NCI-H2227 (cell line): ENCODE measurements around the gene RFK.

Experiments
- DNase-seq: peaks from one replicate; lab custom pipeline; 2025; ENCODE audit not compliant: unreplicated experiment; lab: John Stamatoyannopoulos, UW

Gene RFK

DNA sequence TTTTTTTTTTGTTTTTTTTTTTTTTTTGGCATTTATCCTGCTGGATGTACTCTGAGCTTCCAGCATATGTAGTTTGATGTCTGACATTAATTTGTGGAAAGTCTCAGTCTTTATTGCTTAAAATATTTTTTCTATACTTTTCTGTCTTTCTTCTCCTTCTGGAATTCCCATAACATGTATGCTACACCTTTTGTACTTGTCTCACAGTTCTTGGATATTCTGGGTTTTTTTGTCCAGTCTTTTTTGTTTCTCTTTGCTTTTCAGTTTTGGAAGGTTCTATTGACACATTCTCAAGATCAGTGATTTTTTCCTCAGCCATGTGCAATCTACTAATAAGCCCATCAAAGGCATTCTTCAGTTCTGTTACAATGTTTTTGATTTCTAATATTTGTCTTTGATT lies 19.4 kb upstream of the RFK start:
- DNase-seq, result no peak

DNA sequence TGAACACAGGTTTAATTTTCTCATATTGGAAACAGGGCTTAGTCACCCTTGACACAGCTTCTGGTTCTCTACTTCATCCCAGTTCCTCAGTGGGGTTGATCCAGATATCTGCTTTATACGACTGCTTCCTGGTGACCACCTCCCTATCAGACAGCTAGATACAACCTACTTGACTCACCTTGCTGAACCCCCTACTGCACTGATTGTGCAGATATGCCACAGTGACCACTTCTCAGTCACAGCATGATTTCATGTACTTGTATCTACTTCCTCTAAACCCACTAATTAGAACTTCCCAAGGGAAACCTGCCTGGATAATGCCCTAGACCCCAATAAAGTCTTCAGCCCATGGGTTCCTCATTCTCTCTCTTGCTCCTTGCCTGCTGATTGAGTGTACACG lies 18.4 kb upstream of the RFK start:
- no peak for DNase-seq

DNA sequence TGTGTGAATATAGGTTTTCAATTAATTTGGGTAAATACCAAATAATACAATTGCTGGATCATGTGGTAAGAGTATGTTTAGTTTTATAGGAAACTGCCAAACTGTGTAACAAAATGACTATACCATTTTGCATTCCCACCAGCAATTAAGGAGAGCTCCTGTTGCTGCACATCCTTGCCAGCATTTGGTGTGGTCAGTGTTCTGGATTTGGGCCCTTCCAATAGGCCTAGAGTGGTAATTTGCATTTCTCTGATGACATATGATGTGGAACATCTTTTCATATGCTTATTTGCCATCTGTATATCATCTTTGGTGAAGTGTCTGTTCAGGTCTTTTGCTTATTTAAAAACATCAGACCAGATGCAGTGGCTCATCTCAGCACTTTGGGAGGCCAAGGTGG lies 11.6 kb upstream of the RFK start:
- no peak for DNase-seq

DNA sequence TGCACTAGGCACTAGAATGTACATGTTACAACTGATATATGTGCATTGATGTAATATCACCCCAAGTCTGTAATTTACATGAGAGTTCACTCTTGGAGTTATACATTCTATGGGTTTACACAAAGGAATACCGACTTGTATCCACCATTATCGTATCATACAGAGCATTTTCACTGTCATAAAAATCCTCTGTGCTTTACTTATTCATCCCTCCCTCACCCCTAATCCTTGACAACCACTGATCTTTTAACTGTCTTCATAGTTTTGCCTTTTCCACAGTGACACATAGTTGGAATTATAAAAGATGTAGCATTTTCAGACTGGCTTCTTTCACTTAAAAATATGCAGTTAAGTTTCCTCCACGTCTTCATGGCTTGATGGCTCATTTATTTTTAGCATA lies 11.1 kb upstream of the RFK start:
- DNase-seq, result no peak

DNA sequence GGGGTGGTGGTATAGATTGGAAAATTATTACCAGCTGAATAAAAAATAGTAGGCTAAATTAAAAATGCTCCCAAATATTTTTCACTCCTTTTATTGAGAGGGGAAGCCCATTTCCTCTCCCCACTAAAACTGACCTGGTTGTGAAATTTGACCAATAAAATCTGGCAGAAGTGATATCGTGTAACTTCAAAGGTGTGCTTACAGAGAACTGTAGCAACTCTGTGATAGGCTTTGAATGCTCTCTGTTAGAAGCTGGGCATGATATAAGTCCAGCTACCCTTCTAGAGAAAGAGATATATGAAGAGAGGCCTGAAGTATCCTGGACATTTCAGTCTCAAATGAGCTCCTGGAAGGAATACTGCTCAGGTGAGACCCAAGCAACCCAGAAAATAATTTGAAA lies 10.2 kb upstream of the RFK start:
- DNase-seq, result no peak

DNA sequence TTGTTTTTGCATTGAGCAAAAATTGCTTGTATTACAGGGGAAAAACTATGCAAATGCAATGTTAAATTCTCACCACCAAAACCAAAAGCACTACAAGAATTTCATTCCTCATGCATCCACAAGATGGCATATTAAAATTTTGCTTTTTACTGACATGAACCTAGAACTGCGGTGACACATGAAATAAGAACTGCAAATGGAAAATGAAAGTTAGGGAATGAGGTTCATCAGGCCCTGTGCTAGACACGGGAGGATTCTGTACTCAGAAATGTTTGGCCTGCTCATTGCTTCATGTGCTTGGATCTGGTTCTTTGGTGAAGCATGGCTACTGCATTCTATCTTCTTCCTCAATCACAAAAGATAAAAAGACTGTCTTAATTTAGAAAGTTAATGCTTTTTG lies 9.1 kb upstream of the RFK start:
- DNase-seq, result peak; percentile 27

DNA sequence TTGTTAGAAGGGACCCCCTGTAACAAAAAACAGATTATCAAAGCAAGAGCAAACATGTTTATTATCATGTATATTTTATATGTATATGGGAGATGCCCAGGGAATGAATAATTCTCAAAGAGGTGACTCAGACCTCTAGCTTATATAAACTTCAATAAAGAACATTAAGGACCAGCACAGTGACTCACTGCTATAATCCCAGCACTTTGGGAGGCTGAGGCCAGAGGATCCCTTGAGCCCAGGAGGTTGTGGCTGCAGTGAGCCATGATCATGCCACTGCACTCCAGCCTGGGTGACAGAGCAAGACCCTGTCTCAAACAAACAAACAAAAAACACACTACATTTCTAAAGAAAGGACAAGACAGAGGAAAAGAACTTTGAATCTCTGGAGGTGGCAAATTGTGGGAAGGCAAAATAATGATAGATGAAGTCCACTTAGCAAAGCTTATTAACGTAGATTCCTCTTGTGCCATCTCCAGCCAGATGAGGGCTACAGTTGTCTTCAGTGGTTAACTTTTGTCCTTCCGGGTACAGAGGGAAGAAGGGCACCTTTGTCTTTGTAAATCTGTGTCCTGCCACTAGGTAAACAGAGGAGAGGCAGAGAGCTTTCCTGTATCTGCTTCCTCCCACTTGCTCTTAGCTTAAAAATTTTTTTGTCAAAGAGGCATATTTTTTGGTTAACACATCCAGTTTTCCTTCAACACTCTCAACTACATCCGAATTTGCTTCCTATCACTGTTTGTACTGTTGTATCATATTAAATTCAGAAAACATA lies 7.5 kb upstream of the RFK start:
- no peak for DNase-seq

DNA sequence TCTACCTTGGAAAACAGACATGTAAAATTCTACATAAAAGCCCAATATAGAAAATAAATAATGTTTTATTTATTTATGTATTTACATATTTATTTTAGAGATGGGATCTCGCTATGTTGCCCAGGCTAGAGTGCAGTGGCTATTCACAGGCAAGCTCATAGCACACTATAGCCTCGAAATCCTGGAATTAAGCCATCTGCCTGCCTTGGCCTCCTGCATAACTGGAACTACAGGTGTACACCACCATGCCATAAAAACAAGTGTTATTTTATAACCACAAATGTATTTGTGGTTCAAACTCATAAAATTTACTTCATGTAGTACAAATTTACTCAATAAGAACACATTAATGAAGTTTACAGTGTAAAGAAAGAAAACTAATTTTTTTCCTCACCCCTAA lies 7.0 kb upstream of the RFK start:
- no peak for DNase-seq

DNA sequence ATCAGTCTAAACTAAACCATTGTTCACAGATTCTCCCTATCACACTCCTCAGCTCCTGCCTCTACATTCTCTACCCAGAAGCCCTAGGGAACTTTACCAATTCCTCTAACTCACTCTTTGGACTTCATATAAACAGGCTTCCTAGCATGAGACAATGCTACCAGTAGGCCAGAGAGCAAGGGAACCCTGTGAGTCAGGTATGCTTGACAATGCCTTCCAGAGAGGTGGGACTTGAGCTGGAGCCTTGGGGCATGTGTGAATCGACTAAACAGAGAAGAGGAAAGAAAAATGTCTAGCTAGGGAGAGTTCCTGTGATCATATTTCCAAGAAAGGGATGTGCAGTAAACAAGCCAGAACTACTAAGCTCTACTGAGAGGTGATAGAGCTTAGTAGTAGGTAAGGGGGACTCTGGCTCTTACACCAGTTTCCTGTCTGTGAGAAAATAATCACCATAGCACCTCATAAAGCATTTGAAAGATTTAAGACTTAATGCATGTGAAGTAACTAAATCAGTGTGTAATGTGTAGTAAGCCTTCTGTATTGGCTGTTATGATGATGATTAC lies 6.4 kb upstream of the RFK start:
- no peak for DNase-seq

DNA sequence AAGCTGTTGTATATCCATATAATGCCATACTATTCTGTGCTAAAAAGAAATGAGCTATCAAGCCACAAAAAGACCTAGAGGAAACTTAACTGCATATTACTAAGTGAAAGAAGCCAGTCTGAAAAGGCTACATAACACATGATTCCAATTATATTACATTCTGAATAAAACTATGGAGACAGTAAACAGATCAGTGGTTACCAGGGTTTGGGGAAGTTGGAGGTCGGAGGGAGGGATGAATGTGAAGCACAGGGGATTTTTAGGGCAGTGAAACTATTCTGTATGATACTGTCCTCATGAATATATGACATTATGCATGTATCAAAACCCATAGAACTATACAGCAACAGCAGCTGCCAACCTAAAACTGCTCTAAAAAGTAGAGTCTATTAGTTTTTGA lies 5.6 kb upstream of the RFK start:
- no peak for DNase-seq

DNA sequence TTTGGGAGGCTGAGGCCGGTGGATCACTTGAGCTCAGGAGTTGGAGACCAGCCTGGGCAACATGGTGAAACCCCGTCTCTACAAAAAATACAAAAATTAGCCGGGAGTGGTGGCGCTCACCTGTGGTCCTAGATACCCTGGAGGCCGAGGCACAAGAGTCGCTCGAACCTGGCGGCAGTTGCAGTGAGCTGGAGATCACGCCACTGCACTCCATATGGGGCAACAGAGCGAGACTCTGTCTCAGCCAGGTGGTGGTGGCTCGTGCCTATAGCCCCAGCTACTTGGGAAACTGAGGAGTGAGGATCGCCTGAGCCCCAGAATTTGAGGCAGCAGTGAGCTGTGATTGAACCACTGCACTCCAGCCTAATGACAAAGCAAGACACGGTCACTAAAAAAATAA lies 2.4 kb upstream of the RFK start:
- DNase-seq, result no peak

DNA sequence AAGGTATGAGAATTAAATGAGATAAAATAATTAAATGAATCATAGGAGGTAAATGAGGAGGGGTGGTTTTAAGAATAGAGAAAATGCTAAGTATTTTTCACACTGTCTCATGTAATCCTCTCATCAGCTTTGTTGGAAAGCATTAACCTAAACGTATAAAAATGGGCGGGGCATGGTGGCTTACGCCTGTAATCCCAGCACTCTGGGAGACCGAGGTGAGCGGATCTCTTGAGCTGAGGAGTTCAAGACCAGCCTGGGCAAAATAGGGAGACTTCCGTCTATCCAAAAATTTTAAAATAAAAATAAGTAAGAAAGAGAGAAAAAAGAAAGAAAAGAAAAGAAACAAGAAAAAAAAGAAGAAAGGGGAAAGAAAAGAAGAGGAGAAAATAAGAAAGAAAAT lies 1.9 kb upstream of the RFK start:
- DNase-seq, result no peak

DNA sequence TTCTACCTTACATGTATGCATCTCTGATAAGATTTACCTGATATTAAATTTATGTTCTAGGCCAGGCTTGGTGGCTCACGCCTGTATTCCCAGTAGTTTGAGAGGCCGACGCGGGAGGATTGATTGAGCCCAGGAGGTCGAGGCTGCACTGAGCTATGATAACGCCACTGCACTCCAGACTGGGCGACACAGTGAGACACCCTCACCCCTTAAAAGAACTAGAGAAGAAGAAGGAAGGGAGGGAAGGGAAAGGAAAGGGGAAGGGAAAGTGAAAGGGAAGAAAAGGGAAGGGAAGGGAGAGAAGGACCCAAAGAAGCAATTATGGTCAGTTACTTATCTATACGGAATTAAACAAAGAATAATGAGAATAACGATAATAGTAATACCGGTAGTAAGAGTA lies 1.2 kb upstream of the RFK start:
- no peak for DNase-seq

DNA sequence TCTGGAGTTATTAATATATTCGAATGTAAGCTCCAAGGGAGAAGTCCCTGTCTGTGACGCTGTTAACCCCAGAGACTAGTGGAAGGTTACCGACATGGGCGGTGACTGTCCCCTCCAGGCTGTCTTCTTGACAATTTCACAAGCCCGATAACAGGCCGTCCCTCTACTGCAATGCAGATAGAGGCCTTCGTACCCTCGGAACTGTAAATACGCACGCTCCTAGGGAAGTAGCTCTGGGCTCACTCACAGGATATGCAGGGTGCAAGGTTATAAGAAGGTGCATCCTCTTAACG lies 680 bp upstream of the RFK start:
- DNase-seq, result peak; percentile 75

DNA sequence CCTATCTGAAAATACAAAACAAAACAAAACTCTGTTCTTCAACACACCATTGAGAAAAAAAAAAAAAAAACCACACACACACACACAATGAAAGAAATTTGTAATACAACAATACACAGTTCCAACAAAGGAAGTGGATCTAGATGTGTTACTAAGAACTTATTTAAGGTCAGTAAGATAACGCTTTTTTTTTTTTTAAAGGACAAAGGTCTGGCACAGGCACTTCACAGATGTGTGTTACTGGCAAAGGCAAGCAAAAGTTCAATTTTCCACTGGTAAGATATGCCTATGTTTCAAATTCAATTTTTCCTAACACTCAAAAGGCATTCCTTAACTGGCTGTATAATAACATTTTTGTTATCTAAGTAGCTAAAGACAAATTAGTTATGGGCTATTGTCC lies 3.6 kb downstream of the RFK start:
- DNase-seq, result no peak

DNA sequence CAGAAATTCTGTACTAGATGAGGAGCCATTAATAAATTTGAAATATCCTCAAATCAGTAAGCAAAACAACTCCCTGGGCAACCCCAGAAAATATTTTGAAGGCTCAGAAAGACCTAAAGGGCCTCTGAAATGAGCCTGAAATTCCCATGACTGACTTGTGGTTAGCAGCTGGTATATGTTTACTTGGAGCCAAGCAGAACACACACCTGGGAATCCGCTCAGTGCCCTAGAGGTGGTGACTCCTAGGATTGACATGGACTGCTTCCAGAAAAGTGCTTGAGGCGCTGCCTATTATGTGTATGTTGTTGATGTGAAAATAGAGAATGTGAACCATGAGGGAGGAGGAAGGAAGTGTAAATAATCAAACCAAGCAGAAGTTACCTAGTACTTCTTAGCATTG lies 14.7 kb downstream of the RFK start:
- DNase-seq, result no peak

DNA sequence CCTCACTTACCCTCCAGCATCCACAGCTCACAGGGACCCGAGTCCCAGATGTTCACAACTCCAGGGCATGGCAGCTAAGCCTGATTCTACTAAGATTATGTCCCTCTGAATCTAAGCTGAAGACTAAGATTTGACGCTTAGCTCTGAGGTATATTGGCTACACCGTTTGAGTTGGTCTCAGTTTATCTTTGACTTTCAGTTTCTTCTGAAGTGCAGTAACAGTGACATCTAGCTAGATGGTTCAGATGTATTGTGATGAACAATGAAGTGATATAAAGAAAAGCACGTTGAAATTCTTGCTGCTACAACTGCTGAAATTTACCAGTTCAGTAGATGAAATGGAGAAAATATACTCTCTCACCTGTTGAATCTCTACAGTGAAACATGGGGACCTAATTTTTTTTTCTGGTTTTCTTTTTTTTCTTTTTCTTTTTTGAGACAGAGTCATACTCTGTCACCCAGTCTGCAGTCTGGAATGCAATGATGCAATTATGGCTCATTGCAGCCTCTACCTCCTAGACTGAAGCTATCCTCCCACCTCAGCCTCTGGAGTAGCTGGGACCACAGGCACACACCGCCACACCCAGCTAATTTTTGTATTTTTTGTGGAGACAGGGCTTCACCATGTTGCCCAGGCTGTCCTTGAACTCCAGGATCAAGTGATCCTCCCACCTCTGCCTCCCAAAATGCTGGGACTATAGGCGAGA lies 15.7 kb downstream of the RFK start:
- no peak for DNase-seq

DNA sequence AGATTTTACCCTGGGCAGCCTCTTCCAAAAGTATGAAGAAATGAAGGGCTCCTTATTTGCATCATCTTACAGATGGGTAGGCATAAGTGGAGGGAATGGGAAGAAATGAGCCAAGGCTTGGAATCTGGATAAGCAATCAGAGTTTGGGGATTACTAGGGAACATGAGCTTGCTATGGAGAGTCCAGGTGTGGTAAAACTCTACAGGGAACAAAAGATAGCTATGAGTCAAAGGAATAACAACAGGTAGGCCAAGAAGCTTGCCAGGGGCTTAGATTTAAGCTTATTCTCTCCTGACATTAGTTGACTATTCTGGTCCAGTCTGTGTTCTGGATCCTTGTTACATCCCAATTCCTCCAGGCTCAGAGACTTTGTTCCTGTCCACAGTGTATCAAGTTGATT lies 16.4 kb downstream of the RFK start:
- no peak for DNase-seq

DNA sequence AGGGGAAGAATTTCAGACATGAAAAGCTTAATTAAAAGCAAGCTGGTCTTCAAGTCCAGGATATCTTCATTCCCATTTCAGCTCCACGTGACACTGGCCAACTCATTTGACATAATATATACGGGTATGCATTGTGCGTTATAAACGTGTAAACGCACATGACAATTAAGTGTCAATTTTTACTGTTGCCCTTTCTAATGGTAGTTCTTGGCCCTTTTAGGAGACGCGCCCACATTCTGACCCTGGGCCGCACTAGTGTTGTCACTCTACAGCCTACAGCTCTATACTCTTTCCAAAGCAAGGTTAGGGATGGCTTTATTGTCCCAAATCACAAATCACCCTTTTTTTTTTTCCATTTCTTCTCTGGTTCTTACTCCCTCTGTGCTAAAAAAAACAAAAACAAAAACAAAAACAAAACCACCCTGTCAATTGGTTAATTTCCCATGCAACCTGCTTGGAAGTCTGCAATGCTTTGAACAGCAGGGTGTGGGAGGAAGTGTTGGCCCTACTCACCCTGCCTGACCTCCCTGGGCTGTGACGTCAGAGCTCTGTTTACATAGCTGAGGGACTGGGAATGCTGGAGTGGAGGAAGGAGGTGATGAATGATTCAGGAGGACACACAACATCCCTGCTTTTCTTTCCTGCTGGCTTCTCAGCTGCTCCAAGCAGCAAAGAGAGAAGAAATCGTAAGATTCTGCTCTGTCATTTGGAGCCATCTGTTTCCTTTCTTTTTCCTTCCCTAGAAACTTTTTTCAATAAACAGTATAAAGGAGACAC lies 19.3 kb downstream of the RFK start:
- peak; percentile 4 for DNase-seq

DNA sequence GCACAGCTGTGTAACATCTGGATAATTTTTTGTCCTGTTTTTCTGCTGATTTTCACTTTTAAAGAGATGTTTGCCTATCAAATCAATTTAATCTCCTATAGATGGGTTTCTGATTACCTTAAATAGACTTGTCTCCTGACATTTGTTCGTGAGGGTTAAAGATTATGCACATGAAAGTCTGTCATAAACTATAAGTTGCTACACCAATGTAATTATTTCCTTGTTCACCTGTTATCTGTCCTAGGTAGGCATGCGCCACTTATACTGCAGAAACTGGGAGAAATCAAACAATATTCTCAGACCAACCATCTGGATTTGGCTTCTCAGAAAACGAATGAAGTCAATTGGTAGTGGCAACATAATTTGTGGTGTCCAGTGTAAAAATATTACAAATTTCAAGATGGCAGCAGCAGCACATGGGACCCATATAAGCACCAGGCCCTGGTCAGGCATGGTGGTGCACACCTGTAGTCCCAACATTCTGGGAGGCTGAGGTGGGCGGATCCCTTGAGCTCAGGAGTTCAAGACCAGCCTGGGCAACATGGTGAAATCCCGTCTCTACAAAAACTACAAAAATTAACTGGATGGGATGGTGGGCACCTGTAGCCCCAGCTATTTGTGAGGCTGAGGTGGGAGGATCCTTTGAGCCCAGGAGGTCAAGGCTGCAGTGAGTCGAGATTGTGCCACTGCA lies 20.3 kb downstream of the RFK start:
- no peak for DNase-seq

DNA sequence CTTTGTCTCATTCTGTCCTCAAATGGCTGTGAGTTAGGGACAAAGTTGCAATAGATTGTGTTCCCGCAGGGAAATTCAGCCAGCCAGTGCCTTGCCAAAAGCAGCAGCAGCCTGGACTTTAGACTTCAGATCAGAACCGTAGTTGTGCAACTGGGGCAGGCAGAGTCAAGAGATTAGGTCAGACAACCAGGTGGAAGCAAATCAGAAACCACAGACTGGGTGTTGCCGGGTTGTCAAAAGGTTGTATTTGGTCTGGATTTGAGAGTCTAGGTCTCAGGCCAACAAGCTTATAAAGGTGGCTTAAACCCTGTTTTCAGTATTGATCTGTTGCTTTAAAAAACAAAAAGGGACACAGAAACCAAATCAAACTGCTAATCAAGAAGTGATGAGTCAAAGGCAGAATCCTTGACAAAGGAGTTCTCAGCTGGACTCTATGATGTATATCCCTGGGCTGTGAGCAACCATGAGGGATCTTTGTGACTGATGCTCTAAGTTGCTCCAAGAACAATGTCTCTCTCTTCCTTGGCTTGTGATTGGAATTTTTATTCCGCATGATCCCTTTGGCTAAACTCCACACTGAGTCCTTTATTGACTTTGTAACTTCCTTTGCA lies 20.9 kb downstream of the RFK start:
- no peak for DNase-seq
